CD4-positive, alpha-beta T cell treated with Interleukin-17A for 1 hour (primary cell): ENCODE measurements around the gene PIEZO1.
A peak's percentile ranks its signal among the peaks of the same experiment; 100 is the strongest.
"Not testable (repeated sequence)": the region's sequence is repeated elsewhere in the genome, so short reads cannot be mapped to it uniquely, and the experiment has no call there.

Experiments
- DNase-seq: peaks from one replicate; pipeline ENCODE4 v3.0.0-alpha.2; 2020

The PIEZO1 gene

DNA sequence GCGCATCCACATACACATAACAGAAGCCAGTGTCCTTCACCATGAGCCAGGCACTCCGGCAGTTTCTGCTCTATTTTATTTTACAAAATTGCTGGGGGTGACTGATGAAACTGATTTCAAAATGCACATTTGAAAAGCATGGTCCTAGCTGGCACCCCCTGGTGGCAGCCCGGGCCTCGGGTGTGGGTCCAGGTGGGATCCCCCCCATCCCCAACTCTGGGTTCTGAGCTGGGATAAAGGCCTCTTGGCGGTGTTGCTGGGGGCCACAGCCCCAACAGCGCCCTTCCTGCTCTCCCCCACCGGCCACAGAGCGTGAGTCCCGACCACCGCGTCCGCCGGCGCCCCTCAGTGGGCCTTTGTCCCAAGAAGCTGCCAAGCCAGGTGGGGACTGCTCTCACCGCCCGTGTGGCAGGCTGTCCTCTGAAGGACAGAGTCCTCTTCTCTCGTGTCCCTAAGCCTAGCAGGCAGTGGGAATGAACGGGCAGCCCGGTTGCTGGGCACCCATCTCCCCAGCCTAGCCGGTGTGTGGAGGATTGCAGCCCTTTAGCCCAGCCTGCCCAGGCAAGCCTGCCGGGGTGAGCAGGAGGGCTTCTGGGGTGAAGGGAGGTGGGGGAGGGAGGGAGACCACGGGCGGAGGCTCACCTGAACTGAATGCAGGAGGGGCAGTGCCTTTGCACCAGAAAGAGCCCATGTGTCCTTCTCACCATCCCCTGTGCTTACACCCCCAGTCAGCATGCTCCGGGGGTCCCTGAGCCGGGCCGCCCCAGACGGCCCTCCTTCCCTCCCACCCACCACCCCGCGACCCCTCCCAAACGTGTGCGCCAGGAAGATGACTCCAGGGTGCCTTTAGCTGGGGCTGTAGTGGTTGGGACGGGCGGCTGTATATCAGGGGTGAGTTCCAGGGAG, 99.6 kb downstream of the PIEZO1 start:
- DNase-seq = peak; percentile 64

DNA sequence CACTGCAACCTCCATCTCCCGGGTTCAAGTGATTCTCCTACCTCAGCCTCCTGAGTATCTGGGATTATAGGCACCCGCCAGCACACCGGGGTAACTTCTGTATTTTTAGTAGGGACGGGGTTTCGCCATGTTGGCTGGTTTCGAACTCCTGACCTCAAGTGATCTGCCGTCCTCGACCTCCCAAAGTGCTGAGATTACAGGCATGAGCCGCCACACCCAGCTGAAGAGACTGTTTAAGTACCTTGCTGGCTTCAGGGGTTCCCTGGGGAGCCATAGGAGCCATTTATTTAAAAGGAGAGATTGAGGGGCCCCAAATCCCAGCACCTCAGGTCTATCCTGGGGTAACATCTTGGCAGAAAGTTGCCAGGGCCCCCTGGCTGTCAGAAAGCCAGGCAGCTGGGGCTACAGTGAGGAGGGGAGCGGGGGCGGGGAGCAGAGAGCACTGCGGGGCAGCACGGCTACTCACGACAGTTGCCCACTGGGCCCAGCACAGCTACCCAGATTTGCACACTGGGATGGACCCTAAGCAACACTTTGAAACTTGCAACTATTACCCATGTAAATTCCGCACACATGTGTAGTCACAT, 100.4 kb downstream of the PIEZO1 start:
- DNase-seq = no peak

DNA sequence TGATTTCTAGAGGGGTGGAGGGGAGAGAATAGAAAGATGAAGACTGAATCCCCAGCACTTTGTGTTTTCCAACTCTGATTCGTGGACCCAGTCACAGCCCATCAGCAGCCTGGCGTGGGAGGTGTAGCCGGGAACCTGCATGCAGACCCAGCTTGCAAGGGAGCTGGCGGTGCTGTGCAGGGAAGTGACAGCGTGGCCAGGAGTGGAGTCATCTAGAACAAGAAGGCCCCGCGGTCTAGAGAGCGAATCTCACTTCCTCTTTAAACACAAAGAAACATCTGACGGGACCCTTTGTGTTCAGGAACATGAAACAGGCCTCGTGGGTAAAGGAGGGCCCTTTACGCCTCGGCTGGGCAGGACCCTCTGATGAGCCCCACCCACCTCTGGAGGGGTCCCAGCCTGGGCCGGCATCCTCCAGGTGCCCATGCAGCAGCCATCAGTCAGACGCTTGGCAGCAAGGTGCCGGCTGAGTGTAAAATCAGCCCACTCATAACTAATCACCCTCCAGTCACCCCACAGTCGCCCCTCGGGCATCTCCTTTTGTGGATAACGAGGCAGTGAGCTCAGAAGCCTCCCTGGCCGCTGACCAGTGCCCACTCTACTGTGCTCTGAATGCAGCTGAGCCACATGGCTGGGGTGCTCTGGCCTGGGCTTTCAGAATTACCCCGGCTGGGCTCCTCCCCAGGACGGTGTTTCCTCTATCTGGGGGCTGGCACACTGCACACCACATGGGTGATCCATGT, 103.1 kb downstream of the PIEZO1 start:
- peak; percentile 57 for DNase-seq

DNA sequence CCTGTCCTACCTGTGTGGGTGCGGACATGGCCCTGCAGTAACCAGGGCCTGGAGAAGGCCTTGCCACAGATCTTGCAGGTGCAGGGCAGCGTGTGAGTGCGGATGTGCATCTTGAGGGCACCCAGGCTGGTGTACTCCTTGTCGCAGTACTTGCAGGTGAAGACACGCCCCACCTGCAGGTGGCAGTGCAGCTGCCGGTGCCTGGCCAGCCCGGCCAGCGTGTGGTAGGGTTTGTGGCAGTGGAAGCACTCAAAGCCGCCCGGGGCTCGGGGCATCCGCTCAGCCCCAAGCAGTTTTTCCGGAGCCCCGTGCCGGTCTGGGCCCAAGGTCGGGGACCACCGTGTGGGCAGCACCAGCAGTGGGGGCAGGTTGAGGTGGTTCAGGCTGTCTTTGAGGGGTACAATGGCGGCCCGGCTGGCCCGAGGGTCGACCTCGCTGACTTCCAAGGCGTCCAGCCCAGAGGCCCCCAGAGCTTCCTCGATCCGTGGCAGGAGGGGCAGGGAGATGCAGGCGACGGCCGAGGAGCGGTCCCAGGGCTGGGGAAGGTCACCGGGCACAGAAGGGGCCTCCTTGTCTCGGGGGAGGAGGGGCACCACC, 103.8 kb downstream of the PIEZO1 start:
- DNase-seq = peak; percentile 63

DNA sequence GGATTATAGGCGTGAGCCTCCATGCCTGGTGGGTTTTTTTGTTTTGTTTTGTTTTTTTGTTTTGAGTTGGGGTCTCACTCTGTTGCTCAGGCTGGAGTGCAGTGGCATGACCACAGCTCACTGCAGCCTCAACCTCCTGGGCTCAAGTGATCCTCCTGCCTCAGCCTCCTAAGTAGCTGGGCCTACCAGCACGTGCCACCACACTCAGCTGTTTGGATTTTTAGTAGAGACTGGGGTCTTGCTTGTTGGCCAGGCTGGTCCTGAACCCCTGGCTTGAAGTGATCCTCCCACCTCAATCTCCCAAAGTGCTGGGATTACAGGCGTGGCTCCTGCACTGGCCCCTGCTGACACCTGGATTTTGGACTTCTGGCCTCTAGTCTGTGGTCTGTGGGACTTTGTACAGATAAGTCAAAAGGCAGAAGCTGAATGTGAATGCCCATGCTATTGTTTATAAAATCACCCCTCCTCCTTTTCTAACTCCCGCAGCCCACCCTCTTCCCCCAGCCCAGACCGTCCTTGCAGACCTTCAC, 104.4 kb downstream of the PIEZO1 start:
- DNase-seq = no peak

DNA sequence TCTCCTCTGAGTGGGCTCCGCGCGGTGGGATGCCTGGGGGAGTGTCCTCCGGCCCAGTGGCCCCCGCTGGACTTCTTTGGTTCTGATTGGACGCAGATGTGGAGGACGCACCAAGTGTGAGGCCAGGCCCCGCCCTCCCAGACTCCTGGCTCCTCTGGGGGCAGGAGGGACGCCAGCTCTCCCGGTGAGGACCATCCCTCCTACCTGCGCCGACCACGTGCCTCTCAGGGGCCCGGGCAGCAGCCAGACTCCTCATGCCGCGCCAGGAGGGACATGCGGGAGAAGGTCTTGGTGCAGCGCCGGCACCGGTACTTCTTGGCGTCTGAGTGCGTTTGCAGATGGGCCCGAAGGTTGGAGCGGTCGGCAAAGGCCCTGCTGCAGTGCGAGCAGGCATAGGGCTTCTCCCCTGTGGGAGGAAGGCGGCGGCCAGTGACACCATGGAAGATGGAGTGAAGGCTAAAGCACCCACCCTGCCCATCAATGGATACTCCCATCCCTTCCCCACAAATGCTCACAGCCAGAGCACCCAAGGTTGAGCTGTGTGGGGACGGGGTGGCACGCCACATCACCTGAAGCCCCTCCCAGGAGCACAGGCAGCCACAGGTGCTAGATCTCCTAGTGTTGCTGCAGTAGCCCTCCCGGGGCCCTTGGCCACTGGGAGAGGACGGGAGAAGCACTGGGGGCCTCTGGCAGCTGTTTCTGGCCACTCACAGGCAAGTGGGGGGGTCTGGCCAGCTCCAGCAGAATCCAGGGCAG, 106.6 kb downstream of the PIEZO1 start:
- DNase-seq = no peak

DNA sequence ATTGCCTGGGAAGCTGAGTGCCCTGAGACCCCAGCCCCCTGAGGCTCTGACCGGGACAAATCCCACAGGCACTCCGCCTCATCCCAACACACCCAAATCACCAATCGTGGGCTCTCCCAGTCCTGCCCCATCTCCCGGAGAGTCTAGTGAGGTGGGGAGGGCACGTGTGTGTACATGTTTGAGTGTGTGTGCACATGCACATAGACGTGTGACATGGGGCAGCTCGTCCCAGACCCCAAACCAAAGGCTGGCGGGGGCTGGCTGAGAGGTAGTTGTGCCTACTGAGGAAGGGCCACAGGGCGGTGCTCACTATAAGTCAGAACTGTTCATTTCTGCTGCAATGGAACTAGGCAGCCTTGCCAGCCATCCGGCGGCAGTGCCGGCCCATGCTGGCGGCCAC, 107.3 kb downstream of the PIEZO1 start:
- no peak for DNase-seq

DNA sequence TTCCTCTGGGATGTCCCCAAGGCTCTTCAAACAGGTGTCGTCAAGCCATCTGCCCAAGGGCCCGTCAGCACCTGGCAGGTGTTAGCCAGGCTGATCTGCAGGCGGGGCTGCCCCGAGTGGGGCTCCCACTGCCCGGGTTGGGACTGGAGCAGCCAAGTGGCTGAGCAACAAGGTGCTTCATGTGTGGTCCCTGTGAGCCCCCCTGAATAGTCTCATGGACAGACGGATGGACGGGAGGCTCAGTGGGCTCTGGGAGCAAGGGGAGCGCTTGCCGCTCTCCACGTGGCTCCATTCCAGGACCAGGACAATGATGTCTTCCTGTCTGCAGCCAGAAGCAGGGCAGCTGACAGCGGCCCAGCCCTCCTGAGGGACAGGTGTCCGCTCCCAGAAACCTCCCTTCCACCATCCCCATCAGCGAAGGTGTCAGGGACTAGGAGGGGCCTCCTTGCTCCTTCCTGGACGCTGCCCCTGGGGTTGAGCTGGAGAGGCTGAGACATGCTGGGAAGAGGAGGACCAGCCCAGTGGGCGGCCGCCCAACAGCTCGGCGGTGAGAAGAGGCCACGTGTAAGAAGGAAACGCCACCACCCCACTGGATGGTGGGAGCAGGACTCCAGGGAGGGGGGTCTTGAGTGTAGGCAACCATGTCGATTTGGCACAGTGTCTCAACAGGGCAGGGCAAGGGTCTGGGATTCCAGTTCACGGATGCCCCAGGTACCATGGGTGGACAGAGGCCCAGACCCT, 108.3 kb downstream of the PIEZO1 start:
- DNase-seq = no peak

DNA sequence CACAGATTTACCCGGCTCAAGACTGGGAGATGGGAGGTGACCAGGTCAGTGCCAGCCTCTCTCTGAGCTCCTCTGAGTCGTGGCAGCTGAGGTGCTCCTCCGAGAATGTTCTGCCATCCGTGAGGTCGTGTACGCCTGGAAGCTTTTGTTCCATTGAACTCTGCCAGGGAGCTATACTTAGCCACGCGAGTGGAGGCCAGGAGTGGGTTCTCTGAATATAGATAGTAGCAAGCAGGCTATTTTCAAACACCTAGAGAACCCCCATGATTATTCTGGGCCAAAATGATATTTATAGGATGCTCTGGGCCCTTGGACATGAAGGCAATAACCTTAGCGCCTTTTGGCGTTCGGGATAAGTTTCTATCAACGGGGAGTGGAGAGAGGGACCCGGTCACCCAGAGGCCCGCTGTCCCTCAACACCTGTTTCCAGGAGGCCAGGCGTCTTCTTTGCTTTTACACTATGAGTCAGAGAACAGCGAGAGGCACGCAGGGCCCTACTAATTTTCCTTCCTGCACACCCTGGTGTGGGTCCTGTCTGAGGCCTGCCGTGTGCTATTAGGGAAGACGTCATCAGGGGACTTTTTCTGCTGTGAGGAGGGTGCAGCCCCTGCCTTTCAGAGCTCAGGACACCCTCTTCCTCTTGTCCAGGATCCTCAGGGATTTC, 111.2 kb downstream of the PIEZO1 start:
- no peak for DNase-seq

DNA sequence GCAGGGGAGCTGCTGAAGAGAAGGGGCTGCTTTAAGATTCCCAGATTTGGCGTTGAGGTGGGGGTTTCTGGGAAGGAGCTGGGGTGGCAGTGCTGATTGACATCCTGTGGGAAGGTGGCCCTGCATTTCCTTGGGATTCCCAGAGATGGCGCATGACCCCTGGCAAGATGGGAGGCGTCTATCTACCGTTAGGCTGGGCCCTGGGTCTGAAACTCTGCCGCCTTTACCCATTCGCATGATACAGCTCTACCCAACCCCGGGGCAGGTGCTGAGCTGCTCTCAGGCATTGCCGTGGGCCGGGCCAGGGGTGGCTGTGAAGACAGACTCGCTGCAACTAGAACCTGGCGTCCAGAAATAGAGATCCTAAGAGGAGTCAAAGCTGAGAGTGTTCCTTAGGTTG, 112.2 kb downstream of the PIEZO1 start:
- DNase-seq = no peak

DNA sequence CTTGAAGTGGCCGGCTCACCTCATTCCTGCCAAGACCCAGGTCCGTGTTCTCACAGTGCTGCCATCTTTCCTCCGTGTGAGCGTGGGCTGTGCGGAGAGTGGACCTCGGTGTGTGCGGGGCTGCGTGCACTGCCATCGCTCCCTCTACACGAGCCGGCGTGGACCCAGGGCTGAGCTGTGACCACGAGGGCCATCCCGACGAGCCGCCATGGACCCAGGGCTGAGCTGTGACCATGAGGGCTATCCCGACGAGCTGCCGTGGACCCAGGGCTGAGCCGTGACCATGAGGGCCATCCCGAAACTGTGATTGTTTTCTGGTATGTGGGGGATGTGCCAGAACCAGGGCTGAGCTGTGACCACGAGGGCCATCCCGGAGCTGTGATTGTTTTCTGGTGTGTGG, 113.2 kb downstream of the PIEZO1 start:
- no peak for DNase-seq

DNA sequence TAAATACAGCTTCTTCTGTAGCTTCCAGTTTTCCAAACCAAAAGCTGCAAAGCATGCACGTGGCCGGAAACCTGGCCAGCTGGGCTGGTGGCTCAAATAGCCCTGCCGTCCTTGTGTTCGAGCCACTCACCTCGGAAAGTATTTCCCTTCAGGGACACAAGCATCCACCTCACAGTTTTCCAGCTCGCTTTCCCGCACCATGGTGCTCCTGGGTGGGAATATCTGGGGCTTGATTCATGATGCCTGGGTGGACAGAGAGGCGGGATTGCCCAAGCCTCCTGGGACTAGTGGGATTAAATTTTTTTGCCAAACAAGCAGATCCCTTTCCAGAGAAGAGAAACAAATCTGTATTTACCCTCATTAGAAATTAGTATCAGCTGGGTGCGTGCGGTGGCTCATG, 115.0 kb downstream of the PIEZO1 start:
- DNase-seq = no peak

DNA sequence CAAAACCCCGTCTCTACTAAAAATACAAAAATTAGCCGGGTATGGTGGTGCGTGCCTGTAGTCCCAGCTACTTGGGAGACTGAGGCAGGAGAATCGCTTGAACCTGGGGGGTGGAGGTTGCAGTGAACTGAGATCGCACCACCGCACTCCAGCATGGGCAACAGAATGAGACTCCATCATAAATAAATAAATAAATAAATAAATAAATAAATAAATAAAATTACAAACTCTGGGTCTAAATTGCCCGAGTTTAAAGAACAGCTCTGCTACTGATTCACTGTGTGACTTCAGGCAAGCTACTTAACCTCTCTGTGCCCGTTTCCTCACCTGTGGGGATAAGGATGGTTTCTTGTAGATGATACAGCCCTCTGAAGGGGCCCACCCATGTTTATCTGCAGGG, 115.5 kb downstream of the PIEZO1 start:
- DNase-seq = not testable (repeated sequence)

DNA sequence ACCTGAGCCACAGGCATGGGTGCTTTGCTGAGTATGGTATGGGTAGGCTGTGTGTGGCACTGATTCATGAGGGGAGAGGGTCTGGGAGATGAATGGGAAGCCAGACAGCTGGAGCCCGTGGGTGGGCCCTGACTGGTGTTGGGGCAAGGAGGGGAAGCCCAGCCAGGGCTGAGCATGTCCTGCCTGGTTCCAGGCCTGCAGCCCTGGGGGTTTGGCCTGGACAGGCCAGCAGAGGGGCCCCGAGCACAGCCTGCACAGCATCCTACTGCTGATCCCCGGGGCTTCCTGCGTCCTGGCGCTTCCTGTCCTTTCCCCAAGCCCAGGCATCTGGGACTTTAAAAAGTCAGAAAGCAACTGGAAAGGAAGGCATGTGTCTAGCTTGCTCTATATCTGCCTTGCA, 117.6 kb downstream of the PIEZO1 start:
- no peak for DNase-seq

DNA sequence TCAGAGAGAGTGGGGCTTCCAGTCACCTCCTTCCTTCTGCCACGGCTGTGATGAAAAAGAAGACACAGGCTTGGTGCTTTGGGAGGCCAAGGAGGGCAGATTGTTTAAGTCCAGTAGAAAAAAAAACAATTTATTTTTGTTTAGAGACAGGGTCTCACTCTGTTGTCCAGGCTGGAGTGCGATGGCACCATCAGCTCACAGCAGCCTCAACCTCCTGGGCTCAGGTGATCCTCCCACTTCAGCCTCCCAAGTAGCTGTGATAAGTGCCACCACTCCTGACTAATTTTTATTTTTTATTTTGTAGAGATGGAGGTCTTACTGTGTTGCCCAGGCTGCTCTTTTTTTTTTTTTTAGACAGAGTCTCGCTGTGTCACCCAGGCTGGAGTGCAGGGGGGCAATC, 119.5 kb downstream of the PIEZO1 start:
- DNase-seq = no peak
